ENCODE data around the gene ZNF787. TPM values are rescaled to one million over a fixed set of nuclear protein-coding genes. Genes with fewer than 3 reads are reported as not detected.

The ZNF787 gene
- 42.6 and 44.3 TPM in 2 replicates for total RNA-seq

GRCh38 chr19:56121180-56122167 lies at the start of gene ZNF787:
Gene ZNF787, minus strand, starts transcription at chr19:56121295. Its CDS starts 18,078 bp downstream, at chr19:56103217.

DNA sequence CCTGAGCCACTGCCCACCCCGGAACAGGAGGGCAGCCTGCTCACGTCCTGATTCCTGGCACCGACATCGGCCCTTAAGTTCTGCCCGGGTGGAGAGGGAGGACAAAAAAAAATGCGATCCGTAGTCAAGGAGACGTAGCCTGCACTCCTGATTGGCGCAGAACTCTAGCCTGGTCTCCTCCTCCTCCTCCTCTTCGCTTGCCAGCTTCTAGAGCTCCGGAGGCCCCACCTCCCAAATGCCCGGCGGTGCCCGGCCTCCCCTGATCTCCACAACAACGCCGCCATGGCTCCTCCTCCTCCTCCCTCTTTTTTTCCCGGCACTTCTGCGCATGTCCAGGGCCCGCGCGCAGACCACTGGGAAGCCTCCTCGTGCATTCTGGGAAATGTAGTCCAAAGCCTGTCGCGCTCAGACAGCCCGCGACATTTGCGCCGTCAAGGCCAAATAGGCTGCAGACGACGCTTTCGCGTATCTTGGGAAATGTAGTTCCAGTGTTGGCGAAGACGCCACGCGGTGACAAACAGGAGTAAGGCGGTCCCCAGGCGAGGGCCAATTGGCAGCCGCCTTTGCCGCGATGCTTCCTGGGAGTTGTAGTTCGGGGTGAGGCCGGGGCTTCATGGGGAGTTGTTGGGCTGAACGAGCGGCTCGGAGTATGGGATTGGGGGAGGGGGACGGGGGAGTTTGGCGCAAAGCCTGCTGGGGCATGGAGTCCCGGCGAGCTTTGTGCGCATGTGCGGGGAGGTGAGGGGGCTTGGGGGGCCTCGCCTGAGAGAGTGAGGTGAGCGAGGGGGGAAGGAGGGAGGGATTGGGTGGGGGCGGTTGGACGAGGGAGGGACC lies 19.7 kb upstream of the ZNF787 start, which contains the start of gene ZNF444:
TSS of gene ZNF444 (plus strand) at position 705 of the 834 bp plus-strand sequence. CDS start 5,625 bp downstream, outside the sequence.

Other genes with a start within 250 kb of the ZNF787 start
- not detected in 2 replicates for gene NLRP13, start 189.0 kb downstream of the ZNF787 start, total RNA-seq
- gene NLRP8, start 173.5 kb downstream of the ZNF787 start, total RNA-seq = not detected in 2 replicates
- gene NLRP5, start 134.5 kb downstream of the ZNF787 start, total RNA-seq = not detected in 2 replicates
- gene ZNF444, start 20.0 kb upstream of the ZNF787 start, total RNA-seq = 9.0 and 10.1 TPM in 2 replicates
- gene GALP, start 54.7 kb upstream of the ZNF787 start, total RNA-seq = not detected in 2 replicates
- not detected in 2 replicates for gene ZSCAN5B, start 76.5 kb upstream of the ZNF787 start, total RNA-seq
- not detected in 2 replicates for gene ZSCAN5C, start 81.0 kb upstream of the ZNF787 start, total RNA-seq
- gene EDDM13, start 151.5 kb upstream of the ZNF787 start, total RNA-seq = 0.96 TPM in 1 of 2 replicates, not detected in the other
- 3.2 and 3.4 TPM in 2 replicates for gene ZSCAN5A, start 193.5 kb upstream of the ZNF787 start, total RNA-seq